NK-92 (cell line): Measurements from ENCODE around the gene HMSD.

Experiments used
- DNase-seq: peaks from one replicate; lab custom pipeline; 2025; ENCODE audit not compliant: unreplicated experiment; lab: John Stamatoyannopoulos, UW

The HMSD gene

GRCh38 chr18:63987743-63988142 lies 38.6 kb downstream of the HMSD start:
- DNase-seq, result no peak

DNA sequence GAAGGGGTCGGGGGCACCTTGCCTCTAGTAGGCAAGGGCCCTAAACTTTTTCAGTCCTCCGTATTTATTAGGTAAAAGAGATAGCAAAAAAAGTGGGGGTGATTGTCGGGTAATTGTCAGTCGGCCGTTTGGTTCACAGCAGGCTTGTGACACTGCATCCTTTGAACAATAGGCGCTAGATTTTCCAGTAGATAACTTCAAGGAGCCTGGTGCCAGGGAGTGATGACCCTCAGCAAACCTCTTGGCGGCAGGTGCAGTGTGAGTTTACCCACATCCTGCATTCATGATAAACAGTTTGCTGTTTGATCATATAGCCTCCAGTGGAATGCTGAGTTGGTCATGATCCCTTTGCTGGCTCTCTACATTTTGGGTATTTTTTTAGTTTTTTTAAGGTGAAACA lies 43.6 kb downstream of the HMSD start:
- DNase-seq, result no peak

DNA sequence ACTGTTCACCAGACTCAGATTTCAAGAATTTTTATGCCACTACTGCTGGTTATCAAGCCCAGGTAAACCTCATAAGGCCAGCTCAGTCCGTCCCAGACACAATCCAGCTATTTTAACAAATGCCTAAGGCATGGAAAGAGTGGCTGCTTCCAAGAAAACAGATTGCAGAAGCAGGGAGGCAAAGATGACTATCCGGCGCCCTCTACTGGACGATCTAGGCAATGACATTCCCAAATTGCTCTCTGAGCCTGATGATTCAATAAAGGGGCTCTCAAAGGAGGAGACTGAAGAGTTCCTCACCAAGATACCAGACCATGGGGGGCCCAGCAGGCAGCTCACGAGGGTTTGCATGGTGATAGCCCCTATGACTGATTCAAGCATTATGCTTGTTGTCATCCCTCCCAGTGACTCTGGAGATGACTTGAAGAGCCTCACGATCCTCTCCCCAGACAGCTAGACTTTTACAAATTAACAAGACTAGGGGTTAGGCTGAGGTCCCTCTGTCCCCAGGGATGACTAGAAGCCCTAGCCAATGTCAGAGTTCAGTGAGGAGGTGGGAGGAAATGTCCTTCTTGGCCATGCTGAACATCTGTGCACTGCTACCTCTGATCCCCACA lies 45.8 kb downstream of the HMSD start:
- no peak for DNase-seq

- no peak for DNase-seq
Observed at GRCh38 chr18:63997041-63997440, 47.9 kb downstream of the HMSD start.

- DNase-seq, result no peak
Observed at GRCh38 chr18:63997606-63998005, 48.5 kb downstream of the HMSD start.

GRCh38 chr18:63999871-64000270 lies 50.8 kb downstream of the HMSD start:
- DNase-seq, result no peak

DNA sequence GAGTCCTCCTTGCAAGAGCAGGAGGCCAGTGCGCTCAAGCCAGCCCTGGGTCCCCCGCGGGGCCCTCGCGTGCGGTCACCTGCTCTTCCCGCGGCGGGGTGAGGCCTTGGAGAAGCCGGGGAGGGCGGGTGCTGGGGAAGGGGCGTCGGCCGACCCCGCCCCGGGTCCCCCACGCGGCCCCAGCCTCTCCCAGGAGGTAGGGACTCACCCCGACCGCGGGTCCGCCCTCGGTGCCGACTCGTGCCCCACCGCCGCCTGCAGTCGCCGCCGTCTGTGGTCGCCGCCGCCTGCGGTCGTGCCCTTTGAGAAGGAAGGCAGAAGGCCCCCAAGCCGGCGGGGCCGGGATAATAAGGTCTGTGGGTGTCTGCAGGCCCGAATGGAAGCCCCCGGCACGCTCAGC lies 53.5 kb downstream of the HMSD start:
- no peak for DNase-seq

- no peak for DNase-seq
Observed at GRCh38 chr18:64009305-64009704, 60.2 kb downstream of the HMSD start.
